Right ventricle myocardium superior (tissue), 1 donor: Measurements from ENCODE around the gene PPP1R36. TPM values are rescaled to one million over a fixed set of nuclear protein-coding genes. Genes with fewer than 3 reads are reported as not detected.
"Not testable (repeated sequence)": the region's sequence is repeated elsewhere in the genome, so short reads cannot be mapped to it uniquely, and the experiment has no call there.

Source experiments
- ATAC-seq: fragments of 200-7000 bp; cut with Tn5 transposase; one replicate; pipeline ENCODE4 v1.9.1; 2020; ENCODE audit warnings: mild to moderate bottlenecking; ENCODE audit not compliant: poor library complexity
- DNase-seq: peaks from one replicate; pipeline ENCODE4 v3.0.0-alpha.2; 2020
- intact Hi-C: fragments of 100-400 bp; cut with DNase I; formaldehyde crosslinking; loops from one replicate; pipeline ENCODE4 v1.11.2; 2022
- total RNA-seq: library from RNA; stranded (reverse); fragmentation: NEBNext Ultra II Directional; extraction: Animal tissue kit (Norgen Biotek cat#: 25700); gene quantifications from one replicate; pipeline ENCODE4 v1.2.1, GENCODE V29; 2021
- donor health status: DM: no; HTN: yes; CAD: no; lungs with severe emphysema.

PPP1R36 gene
- total RNA-seq, 1 donor from 2014 or later, result 0.19 TPM

- ATAC-seq (no peak), DNase-seq (no peak)
- intact Hi-C loops, result no loop called here
These were observed 32.8 kb upstream of the PPP1R36 start for GRCh38 chr14:64516969-64517368.

- DNase-seq, ATAC-seq, intact Hi-C loops: not testable (repeated sequence)
These were observed 32.1 kb upstream of the PPP1R36 start for GRCh38 chr14:64517667-64518066.

DNA sequence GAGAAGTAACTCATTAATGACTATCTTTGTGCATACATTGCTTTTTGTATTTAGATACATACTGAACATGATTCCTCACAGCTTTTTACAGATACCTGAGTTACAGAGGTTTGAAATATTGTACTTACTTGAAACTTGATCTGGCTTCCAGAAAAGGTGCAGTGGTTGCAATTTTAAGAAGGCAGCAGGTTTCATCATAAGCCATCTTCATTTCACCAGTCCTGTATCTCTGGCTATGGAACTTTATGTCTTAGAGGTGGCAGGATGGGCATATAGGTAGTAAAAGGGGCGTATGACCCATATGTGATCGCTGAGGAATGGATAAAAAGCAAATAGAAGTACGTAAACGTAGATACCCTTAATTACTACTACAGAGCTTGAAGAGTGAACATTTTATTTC lies 31.5 kb upstream of the PPP1R36 start:
- ATAC-seq (no peak), DNase-seq (no peak)
- intact Hi-C loops, result no loop called here

DNA sequence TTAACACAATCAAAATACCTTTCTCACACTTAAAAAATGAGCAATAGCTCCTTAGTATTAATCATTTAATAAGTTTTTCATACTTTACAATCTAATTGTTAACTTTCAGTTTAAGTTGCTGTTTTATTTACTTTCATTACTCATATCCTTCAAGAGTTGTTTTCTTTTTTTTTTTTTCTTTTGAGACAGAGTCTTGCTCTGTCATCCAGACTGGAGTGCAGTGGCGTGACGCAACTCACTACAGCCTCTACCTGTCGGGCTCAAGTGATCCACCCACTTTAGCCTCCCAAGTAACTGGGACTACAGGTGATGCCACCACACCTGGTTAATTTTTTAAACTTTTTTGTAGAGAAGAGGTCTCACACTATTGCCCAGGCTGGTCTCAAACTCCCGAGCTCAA lies 29.1 kb upstream of the PPP1R36 start:
- intact Hi-C loops, result no loop called here
- ATAC-seq, result no peak
- DNase-seq, result no peak

GRCh38 chr14:64522591-64523355 lies 27.0 kb upstream of the PPP1R36 start:
- intact Hi-C loops, result no loop called here
- ATAC-seq (no peak), DNase-seq (no peak)

GRCh38 chr14:64525354-64525753 lies 24.4 kb upstream of the PPP1R36 start:
- intact Hi-C loops, result no loop called here
- DNase-seq, result no peak
- ATAC-seq, result no peak

GRCh38 chr14:64531567-64531966 lies 18.2 kb upstream of the PPP1R36 start:
- no peak for DNase-seq
- ATAC-seq, result no peak
- intact Hi-C loops, result no loop called here

GRCh38 chr14:64536488-64537245 lies 13.1 kb upstream of the PPP1R36 start:
- intact Hi-C loops, result no loop called here
- ATAC-seq (no peak), DNase-seq (no peak)

DNA sequence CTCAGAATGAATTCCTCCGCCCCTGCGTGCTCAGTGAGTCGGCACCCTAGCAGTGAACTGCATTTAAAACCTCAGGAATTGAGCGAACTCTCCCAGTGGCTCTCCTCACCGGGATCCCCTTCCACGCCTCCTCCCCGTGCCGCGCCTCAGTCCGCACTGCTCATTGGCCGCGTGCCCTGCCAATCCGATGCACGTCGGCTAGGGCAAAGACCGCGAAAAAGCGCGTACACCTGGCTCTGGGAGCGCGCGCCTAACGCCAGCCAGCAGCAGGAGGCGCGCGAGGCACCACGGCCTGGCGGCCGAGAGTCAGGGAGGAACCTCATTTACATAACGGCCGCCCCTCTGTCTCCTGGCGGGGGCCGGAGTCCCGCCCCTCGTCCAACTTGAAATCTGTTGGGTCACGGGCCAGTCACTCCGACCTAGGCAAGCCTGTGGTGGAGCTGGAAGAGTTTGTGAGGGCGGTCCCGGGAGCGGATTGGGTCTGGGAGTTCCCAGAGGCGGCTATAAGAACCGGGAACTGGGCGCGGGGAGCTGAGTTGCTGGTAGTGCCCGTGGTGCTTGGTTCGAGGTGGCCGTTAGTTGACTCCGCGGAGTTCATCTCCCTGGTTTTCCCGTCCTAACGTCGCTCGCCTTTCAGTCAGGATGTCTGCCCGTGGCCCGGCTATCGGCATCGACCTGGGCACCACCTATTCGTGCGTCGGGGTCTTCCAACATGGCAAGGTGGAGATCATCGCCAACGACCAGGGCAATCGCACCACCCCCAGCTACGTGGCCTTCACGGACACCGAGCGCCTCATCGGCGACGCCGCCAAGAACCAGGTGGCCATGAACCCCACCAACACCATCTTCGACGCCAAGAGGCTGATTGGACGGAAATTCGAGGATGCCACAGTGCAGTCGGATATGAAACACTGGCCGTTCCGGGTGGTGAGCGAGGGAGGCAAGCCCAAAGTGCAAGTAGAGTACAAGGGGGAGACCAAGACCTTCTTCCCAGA lies 9.3 kb upstream of the PPP1R36 start, which contains the start of gene HSPA2:
Gene HSPA2, plus strand, starts transcription at position 534 of the 995 bp plus-strand sequence. Its CDS starts 109 bp downstream, at position 643.
- ATAC-seq (peak; percentile 97), DNase-seq (peak; percentile 99)
- intact Hi-C loops, result no loop called here

- DNase-seq, result peak; percentile 53
- intact Hi-C loops, result no loop called here
- no peak for ATAC-seq
These were observed 8.3 kb upstream of the PPP1R36 start for GRCh38 chr14:64541261-64541971.

- intact Hi-C loops, result loop anchor here (2.0 kb wide), 1 partner anchor 91 kb away; no protein-coding TSS in a partner anchor
- DNase-seq (no peak), ATAC-seq (no peak)
These were observed 7.6 kb upstream of the PPP1R36 start for GRCh38 chr14:64541972-64542835.

DNA sequence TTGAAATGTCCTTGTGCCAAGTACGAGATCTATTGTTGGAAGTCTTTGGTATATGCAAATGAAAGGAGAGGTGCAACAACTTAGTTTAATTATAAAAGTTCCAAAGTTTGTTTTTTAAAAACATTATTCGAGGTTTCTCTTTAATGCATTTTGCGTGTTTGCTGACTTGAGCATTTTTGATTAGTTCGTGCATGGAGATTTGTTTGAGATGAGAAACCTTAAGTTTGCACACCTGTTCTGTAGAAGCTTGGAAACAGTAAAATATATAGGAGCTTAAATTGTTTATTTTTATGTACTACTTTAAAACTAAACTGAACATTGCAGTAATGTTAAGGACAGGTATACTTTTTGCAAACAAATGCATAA lies 6.9 kb upstream of the PPP1R36 start:
- DNase-seq, result no peak
- intact Hi-C loops, result loop anchor here (2.0 kb wide), 1 partner anchor 90 kb away; no protein-coding TSS in a partner anchor
- ATAC-seq, result no peak

- DNase-seq, result no peak
- intact Hi-C loops, result no loop called here
These were observed 5.0 kb upstream of the PPP1R36 start for GRCh38 chr14:64544607-64545312.

DNA sequence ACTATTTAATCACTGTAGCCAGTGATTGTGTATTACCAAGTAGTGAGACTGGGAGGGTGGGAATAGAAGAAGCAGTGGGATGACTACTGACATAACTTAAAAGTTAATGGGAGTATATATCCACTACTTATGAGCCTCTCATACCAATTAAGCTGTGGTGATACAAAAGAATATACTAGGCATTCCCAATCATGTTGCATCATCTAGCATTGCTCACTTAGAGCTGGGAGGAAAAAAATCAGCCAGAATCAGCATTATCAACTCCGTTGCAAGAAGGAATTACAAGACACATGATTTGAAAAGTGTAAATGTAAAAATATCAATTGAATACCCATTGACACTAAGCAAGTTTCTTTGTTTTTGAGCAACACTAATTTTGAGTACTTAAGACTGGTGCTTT lies 745 bp upstream of the PPP1R36 start:
- intact Hi-C loops, result no loop called here
- no peak for ATAC-seq
- no peak for DNase-seq

More at GRCh38 chr14:64544607-64545312, 5.0 kb upstream of the PPP1R36 start:
- ATAC-seq, result no peak

GRCh38 chr14:64550621-64551333 lies 1.0 kb downstream of the PPP1R36 start:
- intact Hi-C loops, result no loop called here
- ATAC-seq (no peak), DNase-seq (no peak)

GRCh38 chr14:64554556-64554955 lies 4.8 kb downstream of the PPP1R36 start:
- intact Hi-C loops, result no loop called here
- ATAC-seq (no peak), DNase-seq (no peak)
